Neuronal stem cell (in vitro differentiated cells): ENCODE data around the gene AGTPBP1.

Source experiments
- DNase-seq: peaks from one replicate; pipeline ENCODE4 v3.0.0-alpha.2; 2013; ENCODE audit warnings: low spot score
- H2AFZ ChIP-seq: one replicate; pipeline ENCODE4 v1.6.1; 2013; ENCODE audit warnings: mild to moderate bottlenecking, low read length, inconsistent platforms
- H2AK5ac ChIP-seq: 2 replicates; pipeline ENCODE4 v1.6.1; 2013; ENCODE audit warnings: low read depth, mild to moderate bottlenecking, inconsistent platforms, low read length, moderate library complexity, mixed read lengths
- H2BK120ac ChIP-seq: 2 replicates; pipeline ENCODE4 v1.6.1; 2013; ENCODE audit warnings: low read depth, mild to moderate bottlenecking, inconsistent platforms, low read length, moderate library complexity, mixed read lengths
- H2BK12ac ChIP-seq: one replicate; pipeline ENCODE4 v1.6.1; 2013; ENCODE audit warnings: low read length, inconsistent platforms
- H2BK15ac ChIP-seq: 2 replicates; pipeline ENCODE4 v1.6.1; 2013; ENCODE audit warnings: mild to moderate bottlenecking, low read length, inconsistent platforms, mixed read lengths
- H2BK5ac ChIP-seq: one replicate; pipeline ENCODE4 v1.6.1; 2013; ENCODE audit warnings: inconsistent platforms, mild to moderate bottlenecking, low read length, moderate library complexity
- H3K14ac ChIP-seq: one replicate; pipeline ENCODE4 v1.6.1; 2013; ENCODE audit warnings: low read length, inconsistent platforms
- H3K18ac ChIP-seq: 2 replicates; pipeline ENCODE4 v1.6.1; 2013; ENCODE audit warnings: low read length, inconsistent platforms
- H3K23ac ChIP-seq: 2 replicates; pipeline ENCODE4 v1.6.1; 2013; ENCODE audit warnings: low read depth, mild to moderate bottlenecking, mixed read lengths, low read length, inconsistent platforms; ENCODE audit not compliant: poor library complexity
- H3K27ac ChIP-seq: replicated peaks from 3 replicates; pipeline ENCODE4 v1.5.1; 2013; ENCODE audit warnings: low read length, inconsistent platforms
- H3K27me3 ChIP-seq, 3 experiments: 2 replicates each; pipeline ENCODE4 v1.6.1; 2013; ENCODE audit warnings: low read length in 3 of 3, mild to moderate bottlenecking in 2 of 3, inconsistent platforms in 1 of 3, low read depth in 1 of 3, mixed read lengths in 1 of 3, moderate library complexity in 1 of 3; ENCODE audit not compliant: control insufficient read depth in 3 of 3, insufficient read depth in 3 of 3
- H3K36me3 ChIP-seq, 2 donors: replicated peaks in 1 of 2; 2 replicates each; pipeline ENCODE4 v1.6.1; 2013; ENCODE audit warnings: low read length in 2 of 2; ENCODE audit not compliant: control insufficient read depth in 2 of 2, insufficient read depth in 2 of 2
- H3K4ac ChIP-seq: 2 replicates; pipeline ENCODE4 v1.6.1; 2013; ENCODE audit warnings: inconsistent platforms, mild to moderate bottlenecking, low read length, moderate library complexity
- H3K4me1 ChIP-seq, 2 donors: 1 replicate in 1 of 2; 2 replicates in 1 of 2; pipeline ENCODE4 v1.6.1; 2013; ENCODE audit warnings: low read length in 2 of 2, low read depth in 1 of 2; ENCODE audit not compliant: control insufficient read depth in 2 of 2, insufficient read depth in 1 of 2
- H3K4me2 ChIP-seq: one replicate; pipeline ENCODE4 v1.6.1; 2013; ENCODE audit warnings: mild to moderate bottlenecking, low read length, inconsistent platforms; ENCODE audit not compliant: insufficient read depth, poor library complexity, severe bottlenecking
- H3K4me3 ChIP-seq, 2 donors: 2 replicates each; pipeline ENCODE4 v1.5.1; 2013; ENCODE audit warnings: low read length in 2 of 2, mild to moderate bottlenecking in 2 of 2, inconsistent platforms in 1 of 2, moderate library complexity in 1 of 2
- H3K79me1 ChIP-seq: one replicate; pipeline ENCODE4 v1.6.1; 2013; ENCODE audit warnings: low read depth, mild to moderate bottlenecking, inconsistent platforms, low read length, moderate library complexity
- H3K9ac ChIP-seq: one replicate; pipeline ENCODE4 v1.6.1; 2013; ENCODE audit warnings: mild to moderate bottlenecking, low read depth, low read length, inconsistent platforms; ENCODE audit not compliant: poor library complexity
- H3K9me3 ChIP-seq, 2 donors: replicated peaks in 1 of 2; 2 replicates each; pipeline versions ENCODE3 to v1.6.1; 2013; ENCODE audit warnings: low read length in 2 of 2, mild to moderate bottlenecking in 2 of 2, inconsistent platforms in 1 of 2, low read depth in 1 of 2, mixed read lengths in 1 of 2, moderate library complexity in 1 of 2; ENCODE audit not compliant: control insufficient read depth in 2 of 2, insufficient read depth in 1 of 2
- H4K8ac ChIP-seq: one replicate; pipeline ENCODE4 v1.6.1; 2013; ENCODE audit warnings: low read depth, mild to moderate bottlenecking, inconsistent platforms, low read length, moderate library complexity
- H4K91ac ChIP-seq: one replicate; pipeline ENCODE4 v1.6.1; 2013; ENCODE audit warnings: low read length, low read depth, mild to moderate bottlenecking, inconsistent platforms; ENCODE audit not compliant: poor library complexity
- WGBS, 2 donors: extraction: QIAGEN DNeasy Blood & Tissue Kit; methylation state at CpG; one replicate each; pipeline ENCODE4 v1.1.7; 2013; ENCODE audit warnings: missing lambda C conversion rate in 2 of 2, mixed read lengths in 1 of 2; ENCODE audit not compliant: insufficient read length in 2 of 2, insufficient replicate concordance in 1 of 2; ENCODE audit errors: extremely low coverage in 2 of 2; 5-methylcytosine and 5-hydroxymethylcytosine counted together

Gene AGTPBP1

DNA sequence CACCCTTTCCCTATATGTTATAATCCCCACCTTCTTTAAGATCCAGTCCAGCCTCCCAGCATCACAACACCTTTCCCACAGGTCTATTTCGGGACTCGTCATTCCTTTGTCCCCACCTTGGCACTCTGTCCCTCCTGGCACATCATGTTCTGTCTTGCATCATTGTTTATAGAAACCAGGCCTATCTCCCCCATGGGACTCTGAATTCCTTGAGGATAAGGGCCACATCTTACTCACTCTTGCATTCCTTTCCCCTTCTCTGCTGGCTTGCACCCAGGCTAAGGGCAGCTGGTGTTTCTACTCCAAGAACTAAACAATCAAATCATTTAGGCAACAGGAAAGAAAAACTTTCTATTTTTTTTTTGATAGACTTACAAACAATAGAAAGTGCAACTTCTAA lies 205.7 kb downstream of the AGTPBP1 start:
- Histone ChIP-seq H3K4me1 (no peaks in the 10 kb centered on the region), H4K91ac (no peak overlapping the region), H3K4me3 (no peak overlapping the region), H4K8ac (no peak overlapping the region), H3K27me3 (no peaks in the 10 kb centered on the region), H3K18ac (no peak overlapping the region), H3K9ac (no peak overlapping the region), H3K14ac (no peak overlapping the region), H3K23ac (no peak overlapping the region), H2AK5ac (no peak overlapping the region), H3K36me3 (no peaks in the 10 kb centered on the region), H2BK5ac (no peak overlapping the region), H2BK15ac (no peak overlapping the region), H3K27ac (no peak overlapping the region), H3K9me3 (no peaks in the 10 kb centered on the region), H2AFZ (no peak overlapping the region), H3K4me2 (no peak overlapping the region), H2BK12ac (no peak overlapping the region), H2BK120ac (no peak overlapping the region), H3K4ac (no peak overlapping the region), H3K79me1 (peaks cover 3% of the 10 kb centered on the region)
- DNase-seq: no peak
- WGBS, 2 donors: no CpG with 5 or more reads among the region's 2 CpGs

DNA sequence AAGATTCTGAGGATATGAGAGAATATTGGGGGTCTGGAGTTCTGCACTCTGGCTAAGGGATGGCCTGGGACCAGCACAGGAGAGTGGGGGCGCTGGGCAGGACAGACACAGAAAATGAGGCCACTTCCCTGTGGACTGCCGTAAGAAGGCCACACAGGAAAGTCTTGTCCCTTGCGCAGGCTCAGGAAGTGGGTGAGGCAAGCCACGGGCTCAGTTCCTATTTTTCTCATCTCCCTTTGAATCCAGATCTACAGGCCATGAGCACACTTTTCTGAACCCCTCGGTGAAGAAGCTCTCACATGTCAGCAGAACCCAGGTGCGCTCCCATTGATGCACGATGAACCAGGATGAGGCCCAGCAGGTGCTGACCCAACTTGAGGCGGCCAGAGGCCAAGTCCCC lies 207.4 kb downstream of the AGTPBP1 start:
- WGBS, 2 donors: no CpG with 5 or more reads among the region's 8 CpGs

DNA sequence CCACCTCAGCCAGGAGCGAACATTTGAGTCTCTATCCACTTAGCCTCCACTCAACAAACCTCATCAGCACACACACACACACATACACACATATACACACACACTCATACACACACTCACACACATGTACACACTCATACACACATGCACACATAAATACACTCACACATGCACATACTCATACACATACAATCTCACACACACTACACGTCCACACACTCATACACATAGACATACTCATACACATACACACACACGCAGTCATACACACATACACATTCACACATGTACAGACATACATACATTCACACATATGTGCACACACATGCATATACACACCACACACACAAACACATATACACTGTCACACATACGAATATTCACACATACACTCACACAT lies 208.2 kb downstream of the AGTPBP1 start:
- H3K27ac ChIP-seq: no peak overlapping the region
- H4K91ac ChIP-seq: no peak overlapping the region
- no peaks in the 10 kb centered on the region for H3K36me3 ChIP-seq
- no peak overlapping the region for H3K4me2 ChIP-seq
- H2BK12ac ChIP-seq: no peak overlapping the region
- no peak overlapping the region for H3K23ac ChIP-seq
- H3K79me1 ChIP-seq: peaks cover 3% of the 10 kb centered on the region
- no peak overlapping the region for H2BK15ac ChIP-seq
- no peak overlapping the region for H3K4me3 ChIP-seq
- no peak overlapping the region for H3K18ac ChIP-seq
- H3K14ac ChIP-seq: no peak overlapping the region
- H2BK5ac ChIP-seq: no peak overlapping the region
- H2BK120ac ChIP-seq: no peak overlapping the region
- H3K4ac ChIP-seq: no peak overlapping the region
- no peaks in the 10 kb centered on the region for H3K4me1 ChIP-seq
- no peaks in the 10 kb centered on the region for H3K27me3 ChIP-seq
- H2AK5ac ChIP-seq: no peak overlapping the region
- no peak overlapping the region for H3K9ac ChIP-seq
- no peak overlapping the region for H2AFZ ChIP-seq
- H4K8ac ChIP-seq: no peak overlapping the region
- no peaks in the 10 kb centered on the region for H3K9me3 ChIP-seq
- no peak for DNase-seq
- 100% methylated on average over 2 to 3 of the region's 4 CpGs for WGBS, 2 donors

More for the DNA sequence above, 207.4 kb downstream of the AGTPBP1 start:
- Histone ChIP-seq H3K14ac (no peak overlapping the region), H3K27me3 (no peaks in the 10 kb centered on the region), H3K4me2 (no peak overlapping the region), H3K4me3 (no peak overlapping the region), H2BK120ac (no peak overlapping the region), H2AK5ac (no peak overlapping the region), H3K23ac (no peak overlapping the region), H2BK5ac (no peak overlapping the region), H3K9me3 (no peaks in the 10 kb centered on the region), H3K9ac (no peak overlapping the region), H2AFZ (no peak overlapping the region), H2BK15ac (no peak overlapping the region), H3K4ac (no peak overlapping the region), H3K27ac (no peak overlapping the region), H3K4me1 (no peaks in the 10 kb centered on the region), H3K79me1 (peaks cover 3% of the 10 kb centered on the region), H2BK12ac (no peak overlapping the region), H4K8ac (no peak overlapping the region), H4K91ac (no peak overlapping the region), H3K18ac (no peak overlapping the region), H3K36me3 (no peaks in the 10 kb centered on the region)
- DNase-seq: no peak

DNA sequence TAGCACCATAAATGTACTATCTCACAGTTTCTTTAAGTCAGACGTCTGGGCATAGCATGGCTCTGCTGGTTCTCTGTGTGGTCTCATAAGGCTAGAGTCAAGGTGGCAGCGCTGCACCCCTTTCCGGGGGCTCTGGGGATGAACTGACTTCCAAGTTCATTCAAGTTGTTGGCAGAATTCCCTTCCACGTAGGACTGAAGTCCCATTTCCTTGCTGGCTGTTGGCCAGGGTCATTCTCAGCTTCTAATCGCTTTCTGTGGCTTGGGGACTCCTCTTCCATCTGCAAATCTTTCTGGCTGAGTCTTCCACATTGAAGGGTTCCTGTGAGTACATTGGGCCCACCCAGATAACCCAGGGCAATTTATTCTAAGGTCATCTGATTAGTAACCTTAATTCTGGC lies 211.0 kb downstream of the AGTPBP1 start:
- Histone ChIP-seq H3K9ac (no peak overlapping the region), H2BK12ac (no peak overlapping the region), H4K8ac (no peak overlapping the region), H2BK120ac (no peak overlapping the region), H3K4me1 (peaks cover 1 to 2% of the 10 kb centered on the region in 2 donors), H3K27me3 (no peaks in the 10 kb centered on the region), H3K18ac (no peak overlapping the region), H2BK15ac (no peak overlapping the region), H3K23ac (no peak overlapping the region), H2AFZ (no peak overlapping the region), H3K4me2 (no peak overlapping the region), H2BK5ac (no peak overlapping the region), H3K36me3 (no peaks in the 10 kb centered on the region), H3K14ac (no peak overlapping the region), H3K9me3 (no peaks in the 10 kb centered on the region), H2AK5ac (no peak overlapping the region), H3K4me3 (no peak overlapping the region), H3K79me1 (peaks cover 3% of the 10 kb centered on the region), H3K4ac (no peak overlapping the region), H3K27ac (no peak overlapping the region), H4K91ac (no peak overlapping the region)
- no CpG with 5 or more reads among the region's 5 CpGs for WGBS, 2 donors
- no peak for DNase-seq
